ENCODE results near the gene GPR148. TPM values are rescaled to one million over a fixed set of nuclear protein-coding genes. Genes with fewer than 3 reads are reported as not detected.
A peak's percentile ranks its signal among the peaks of the same experiment; 100 is the strongest.
"Not testable (repeated sequence)": the region's sequence is repeated elsewhere in the genome, so short reads cannot be mapped to it uniquely, and the experiment has no call there.

The GPR148 gene
- total RNA-seq = not detected

DNA sequence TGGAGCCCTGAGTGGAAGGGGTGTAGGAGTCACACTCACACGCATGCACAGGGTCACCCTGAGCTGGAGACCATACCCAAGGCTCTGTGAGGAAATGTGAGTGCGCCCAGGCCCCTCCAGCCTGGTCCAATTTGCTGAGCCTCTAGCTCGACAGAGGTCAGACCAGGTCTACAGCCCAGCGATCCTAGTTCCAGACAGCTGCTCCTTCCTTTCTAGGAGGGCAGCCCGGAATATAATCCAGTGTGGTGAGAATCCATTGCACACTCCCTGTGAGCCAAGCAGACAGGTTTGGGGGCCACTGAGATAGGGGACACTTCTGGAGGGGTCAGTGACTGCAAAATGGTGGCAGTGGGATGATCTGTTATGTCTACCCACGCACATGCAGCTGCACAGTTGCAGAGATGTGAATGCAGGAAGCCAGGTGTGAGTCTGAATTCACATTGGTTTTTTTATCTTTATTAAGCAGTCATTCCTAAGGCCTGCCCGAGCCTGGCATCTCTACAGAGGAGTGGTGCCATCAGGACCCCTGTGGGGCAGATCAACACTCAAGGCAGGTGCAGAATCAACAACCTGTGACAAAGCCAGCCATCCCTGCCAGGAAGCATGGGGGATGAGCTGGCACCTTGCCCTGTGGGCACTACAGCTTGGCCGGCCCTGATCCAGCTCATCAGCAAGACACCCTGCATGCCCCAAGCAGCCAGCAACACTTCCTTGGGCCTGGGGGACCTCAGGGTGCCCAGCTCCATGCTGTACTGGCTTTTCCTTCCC is at the start of gene GPR148:
TSS of gene GPR148 (plus strand) at position 522 of the 768 bp plus-strand sequence. CDS start at position 604, 82 bp downstream.
- ATAC-seq (no peak), DNase-seq (ENCODE audit: low spot score) (no peak)
- intact Hi-C loops (cut with DNase I) = no loop called here

- peak; percentile 56 for ATAC-seq
- DNase-seq (ENCODE audit: low spot score); intact Hi-C loops (cut with DNase I): not testable (repeated sequence)
Measured at GRCh38 chr2:130692041-130692770, 36.7 kb upstream of the GPR148 start.

GRCh38 chr2:130693474-130693873 is 35.4 kb upstream of the GPR148 start:
- intact Hi-C loops (cut with DNase I); DNase-seq (ENCODE audit: low spot score); ATAC-seq: not testable (repeated sequence)

- DNase-seq (ENCODE audit: low spot score); ATAC-seq; intact Hi-C loops (cut with DNase I): not testable (repeated sequence)
Measured at GRCh38 chr2:130703250-130703649, 25.6 kb upstream of the GPR148 start.

- ATAC-seq; DNase-seq (ENCODE audit: low spot score); intact Hi-C loops (cut with DNase I): not testable (repeated sequence)
Measured at GRCh38 chr2:130714795-130715194, 14.1 kb upstream of the GPR148 start.

GRCh38 chr2:130720036-130720435 is 8.8 kb upstream of the GPR148 start:
- DNase-seq (ENCODE audit: low spot score) (no peak), ATAC-seq (no peak)
- intact Hi-C loops (cut with DNase I) = no loop called here

GRCh38 chr2:130720528-130720927 is 8.3 kb upstream of the GPR148 start:
- DNase-seq (ENCODE audit: low spot score) (no peak), ATAC-seq (no peak)
- intact Hi-C loops (cut with DNase I) = no loop called here

DNA sequence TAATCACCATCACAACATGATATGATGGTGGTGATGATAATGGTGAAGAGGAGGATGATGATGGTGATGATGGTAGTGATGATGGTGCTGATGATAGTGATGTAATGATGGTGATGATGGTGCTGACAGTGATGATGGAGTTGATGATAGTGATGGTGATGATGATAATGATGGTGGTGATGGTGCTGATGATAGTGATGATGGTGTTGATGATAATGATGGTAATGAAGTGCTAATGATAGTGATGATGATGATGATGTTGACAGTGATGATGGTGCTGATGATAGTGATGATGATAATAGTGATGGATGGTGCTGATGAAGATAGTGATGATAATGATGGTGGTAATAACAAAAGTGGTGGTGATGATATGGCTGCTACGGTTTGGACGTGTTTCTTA is 4.4 kb upstream of the GPR148 start:
- no peak for DNase-seq (ENCODE audit: low spot score)
- intact Hi-C loops (cut with DNase I) = no loop called here
- no peak for ATAC-seq

DNA sequence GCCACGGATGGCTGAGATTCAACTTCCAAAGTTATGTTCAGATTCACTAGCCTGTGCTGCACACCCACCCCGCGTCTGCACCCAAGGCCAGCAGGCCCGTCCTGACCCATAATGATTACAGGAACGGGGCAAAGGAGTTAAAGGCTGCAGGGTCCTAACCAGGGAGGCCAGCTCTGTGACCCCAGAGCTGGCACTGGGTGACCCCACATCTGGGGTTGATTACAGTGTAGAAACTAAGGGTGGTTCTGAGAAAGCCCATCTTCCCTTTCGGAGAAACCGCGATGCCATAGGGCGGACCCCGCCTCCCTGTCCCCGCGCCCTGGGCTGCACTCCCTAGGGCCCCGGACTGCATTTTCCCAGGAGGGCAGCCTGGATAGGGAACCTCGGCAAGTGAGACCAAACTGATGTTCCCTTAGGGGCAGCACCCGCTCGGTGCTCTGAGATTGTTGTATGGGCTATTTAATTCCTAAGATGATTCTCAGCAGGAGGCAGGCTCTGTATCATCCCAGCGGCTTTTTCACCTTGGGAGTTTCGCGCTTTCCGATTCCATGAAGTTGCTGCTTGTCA is 2.2 kb upstream of the GPR148 start:
- ATAC-seq (no peak), DNase-seq (ENCODE audit: low spot score) (no peak)
- intact Hi-C loops (cut with DNase I) = no loop called here

- ATAC-seq = peak; percentile 97
- peak; percentile 89 for DNase-seq (ENCODE audit: low spot score)
- intact Hi-C loops (cut with DNase I) = no loop called here
Measured at GRCh38 chr2:130727286-130727924, 1.5 kb upstream of the GPR148 start.

DNA sequence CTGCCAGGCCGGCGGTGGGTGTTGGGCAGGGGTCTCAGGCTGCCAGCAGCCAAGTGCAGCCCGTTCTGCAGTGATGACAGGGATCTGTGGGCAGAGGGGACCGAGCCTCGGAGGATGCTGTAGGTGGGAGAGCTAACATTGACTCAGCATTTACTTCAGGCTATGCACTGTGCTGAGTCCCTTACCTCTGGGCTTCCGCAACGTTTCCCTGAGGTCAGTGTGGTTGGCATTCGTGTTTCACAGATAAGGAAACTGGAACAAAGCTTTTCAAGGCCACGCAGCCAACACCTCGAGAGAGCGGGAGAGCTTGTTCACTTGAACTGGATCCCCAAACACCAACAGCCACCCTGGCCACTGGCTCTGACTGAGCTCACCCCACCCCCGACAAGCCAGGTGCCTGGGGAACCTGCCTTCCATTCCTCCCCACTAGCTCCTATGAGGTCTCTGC is 839 bp upstream of the GPR148 start:
- peak; percentile 33 for ATAC-seq
- intact Hi-C loops (cut with DNase I) = no loop called here

GRCh38 chr2:130729322-130730299 is 741 bp downstream of the GPR148 start:
- DNase-seq (ENCODE audit: low spot score) (no peak), ATAC-seq (no peak)
- intact Hi-C loops (cut with DNase I) = no loop called here

More for the DNA sequence above, 839 bp upstream of the GPR148 start:
- DNase-seq (ENCODE audit: low spot score) = no peak

DNA sequence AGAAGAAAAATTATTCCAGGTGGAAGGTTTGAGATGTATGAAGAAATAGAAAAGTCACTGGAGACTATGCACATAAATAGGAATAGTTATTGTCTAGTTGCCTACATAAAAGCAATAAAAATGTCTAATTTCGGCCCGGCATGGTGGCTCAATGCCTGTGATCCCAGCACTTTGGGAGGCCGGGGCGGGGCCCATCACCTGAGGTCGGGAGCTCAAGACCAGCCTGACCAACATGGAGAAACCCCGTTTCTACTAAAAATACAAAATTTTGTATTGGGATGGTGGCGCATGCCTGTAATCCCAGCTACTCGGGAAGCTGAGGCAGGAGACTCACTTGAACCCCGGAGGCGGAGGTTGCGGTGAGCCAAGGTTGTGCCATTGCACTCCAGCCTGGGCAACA is 3.4 kb downstream of the GPR148 start:
- ATAC-seq; intact Hi-C loops (cut with DNase I); DNase-seq (ENCODE audit: low spot score): not testable (repeated sequence)

DNA sequence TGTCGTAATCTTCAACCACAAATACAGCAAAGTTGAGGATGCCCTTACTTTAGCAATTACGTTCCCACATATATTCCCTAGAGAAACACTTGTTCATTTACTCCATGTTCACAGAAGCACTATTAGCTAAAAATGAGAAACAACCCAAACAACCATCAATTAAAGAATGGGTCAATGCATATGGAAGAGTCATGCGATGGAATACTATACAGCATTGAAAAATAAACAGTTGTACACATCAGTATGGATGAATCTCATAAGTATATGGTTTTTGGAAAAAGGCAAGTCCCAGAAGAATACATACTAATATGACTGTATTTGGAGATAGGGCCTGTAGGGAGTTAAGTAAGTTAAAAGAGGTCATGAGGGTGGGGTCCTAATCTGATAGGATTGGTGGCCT is 6.3 kb downstream of the GPR148 start:
- ATAC-seq = no peak
- DNase-seq (ENCODE audit: low spot score) = no peak
- intact Hi-C loops (cut with DNase I) = no loop called here

DNA sequence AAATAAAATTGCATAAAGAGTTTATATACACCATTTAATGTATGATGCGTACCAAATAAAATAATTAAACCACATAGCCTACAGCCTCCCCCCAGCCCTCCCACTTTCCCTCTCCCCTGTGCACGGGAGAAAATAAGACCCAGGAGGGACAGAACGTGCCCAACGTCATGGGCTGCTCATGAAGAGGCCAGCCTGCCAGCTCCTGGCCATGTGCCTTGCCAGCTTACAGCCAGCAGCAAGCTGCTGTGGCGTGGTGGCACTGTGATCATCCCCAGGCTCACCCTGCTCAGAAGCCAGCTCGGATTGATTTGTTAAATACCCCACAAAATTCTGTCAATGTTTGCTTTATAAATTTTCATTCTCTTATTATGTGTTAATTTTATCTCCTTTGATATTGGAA is 7.6 kb downstream of the GPR148 start:
- no peak for ATAC-seq

DNA sequence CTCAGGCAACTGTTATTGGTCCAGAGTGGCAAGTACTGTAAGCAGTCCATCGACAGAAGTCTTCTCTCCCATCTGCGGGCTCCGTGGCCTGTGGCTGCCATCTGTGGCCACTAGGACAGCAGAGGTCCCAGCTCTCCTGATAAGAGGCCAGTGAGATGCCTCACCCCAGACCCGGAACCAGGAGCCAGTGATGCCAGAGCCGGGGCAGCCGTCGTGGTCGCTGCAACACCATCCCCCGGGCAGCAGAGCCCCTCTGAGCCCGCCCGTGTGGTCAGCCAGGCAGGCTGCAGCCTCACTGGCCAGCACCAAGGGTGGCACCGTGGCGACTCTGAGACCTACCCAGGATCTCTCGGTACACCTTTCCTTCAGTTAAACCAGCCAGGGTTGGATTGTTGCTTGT is 8.7 kb downstream of the GPR148 start:
- no peak for DNase-seq (ENCODE audit: low spot score)
- no peak for ATAC-seq
- intact Hi-C loops (cut with DNase I) = no loop called here

More for the DNA sequence above, 7.6 kb downstream of the GPR148 start:
- intact Hi-C loops (cut with DNase I) = no loop called here
- DNase-seq (ENCODE audit: low spot score) = no peak

DNA sequence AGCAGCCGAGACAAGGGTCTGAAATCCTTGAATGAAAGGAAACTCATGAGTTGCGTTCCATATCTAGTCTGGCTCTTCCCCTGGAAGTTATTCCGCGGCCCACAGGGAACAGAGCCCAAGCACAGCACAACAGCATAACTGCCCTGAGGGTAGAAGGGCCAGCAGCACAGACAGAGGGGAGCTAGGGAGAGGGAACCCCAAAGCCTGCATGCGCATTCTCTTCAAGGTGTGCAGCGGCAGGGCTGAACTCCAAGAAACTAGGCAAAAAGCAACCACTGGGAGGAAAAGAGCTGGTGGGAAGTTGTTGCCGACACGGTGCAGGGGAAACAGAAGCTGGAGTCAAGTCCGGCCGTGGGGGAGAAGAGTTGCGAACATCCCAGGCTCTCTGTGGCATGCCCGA is 11.8 kb downstream of the GPR148 start:
- ATAC-seq (no peak), DNase-seq (ENCODE audit: low spot score) (no peak)
- intact Hi-C loops (cut with DNase I) = no loop called here

DNA sequence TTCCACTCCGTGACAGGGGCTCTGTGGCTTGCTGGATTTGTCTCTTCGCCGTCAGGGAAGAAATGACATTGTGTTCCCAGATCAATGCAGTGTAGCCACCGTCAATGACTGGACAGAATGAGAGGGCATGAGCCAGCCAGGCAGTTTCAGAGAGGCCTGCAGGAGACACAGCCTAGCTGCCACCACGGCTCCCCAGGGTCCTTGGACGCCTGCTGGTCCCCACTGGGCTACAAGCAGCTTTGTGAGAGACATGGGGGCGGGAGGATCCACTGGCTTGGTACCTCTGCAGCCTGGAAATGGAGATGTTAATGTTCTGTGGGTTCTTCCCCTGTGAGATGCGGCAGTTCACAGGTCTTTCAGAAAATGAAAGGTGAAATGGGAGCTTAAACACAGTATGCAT is 14.4 kb downstream of the GPR148 start:
- ATAC-seq = no peak
- DNase-seq (ENCODE audit: low spot score) = no peak
- intact Hi-C loops (cut with DNase I) = no loop called here

All from sciatic nerve (tissue), 2 donors.